ENCODE measurements around the gene AIRE. TPM values are rescaled to one million over a fixed set of nuclear protein-coding genes. Genes with fewer than 3 reads are reported as not detected.
"Not testable (repeated sequence)": the region's sequence is repeated elsewhere in the genome, so short reads cannot be mapped to it uniquely, and the experiment has no call there.

The AIRE gene
- total RNA-seq, 1 donor from 2014 or later = not detected

- peak; percentile 60 for DNase-seq (ENCODE audit: low spot score)
- Mint-ChIP-seq H3K4me1 (ENCODE audit: low read depth) (peaks cover 39% of the 10 kb centered on the region), H3K27me3 (ENCODE audit: insufficient read depth) (no peaks in the 10 kb centered on the region), H3K36me3 (ENCODE audit: low read depth) (peaks cover 2% of the 10 kb centered on the region), H3K4me3 (peak within 1 kb of the TSS; percentile 86), H3K9me3 (no peaks in the 10 kb centered on the region), H3K27ac (peak within 1 kb of the TSS; percentile 91)
- intact Hi-C loops (cut with micrococcal nuclease) = loop anchor here (1.0 kb wide), 1 partner anchor 287 kb away; the partner anchor contains the start of gene TRAPPC10
These were observed 14.0 kb downstream of the AIRE start, which contains the start of gene PFKL for GRCh38 chr21:44299458-44300261. PFKL (plus strand) TSS chr21:44300053; CDS start chr21:44300106, 53 bp downstream.

- Mint-ChIP-seq H3K9me3 (no peaks in the 10 kb centered on the region), H3K4me3 (peak overlapping the region; percentile 83), H3K27ac (peak overlapping the region; percentile 71), H3K27me3 (ENCODE audit: insufficient read depth) (no peaks in the 10 kb centered on the region), H3K4me1 (ENCODE audit: low read depth) (peaks cover 45% of the 10 kb centered on the region), H3K36me3 (ENCODE audit: low read depth) (peaks cover 6% of the 10 kb centered on the region)
- DNase-seq (ENCODE audit: low spot score) = peak; percentile 67
- intact Hi-C loops (cut with micrococcal nuclease) = no loop called here
These were observed 14.7 kb downstream of the AIRE start for GRCh38 chr21:44300262-44300959.

- no peaks in the 10 kb centered on the region for H3K9me3 Mint-ChIP-seq
- intact Hi-C loops (cut with micrococcal nuclease) = no loop called here
- H3K4me1 Mint-ChIP-seq (ENCODE audit: low read depth) = peaks cover 45% of the 10 kb centered on the region
These were observed 15.5 kb downstream of the AIRE start for GRCh38 chr21:44301141-44301540.

GRCh38 chr21:44301961-44302406, 16.3 kb downstream of the AIRE start:
- Mint-ChIP-seq H3K36me3 (ENCODE audit: low read depth) (peaks cover 6% of the 10 kb centered on the region), H3K27me3 (ENCODE audit: insufficient read depth) (no peaks in the 10 kb centered on the region), H3K27ac (no peak overlapping the region), H3K4me3 (peak overlapping the region; percentile 83), H3K4me1 (ENCODE audit: low read depth) (peaks cover 45% of the 10 kb centered on the region), H3K9me3 (no peaks in the 10 kb centered on the region)
- intact Hi-C loops (cut with micrococcal nuclease) = no loop called here
- DNase-seq (ENCODE audit: low spot score) = no peak

More at GRCh38 chr21:44301141-44301540, 15.5 kb downstream of the AIRE start:
- Mint-ChIP-seq H3K4me3 (peak overlapping the region; percentile 83), H3K27ac (peak overlapping the region; percentile 71), H3K27me3 (ENCODE audit: insufficient read depth) (no peaks in the 10 kb centered on the region), H3K36me3 (ENCODE audit: low read depth) (peaks cover 6% of the 10 kb centered on the region)
- DNase-seq (ENCODE audit: low spot score) = no peak

- H3K27me3 Mint-ChIP-seq (ENCODE audit: insufficient read depth); intact Hi-C loops (cut with micrococcal nuclease); DNase-seq (ENCODE audit: low spot score); H3K36me3 Mint-ChIP-seq (ENCODE audit: low read depth); H3K27ac Mint-ChIP-seq; H3K9me3 Mint-ChIP-seq: not testable (repeated sequence)
- peaks cover 40% of the 10 kb centered on the region for H3K4me1 Mint-ChIP-seq (ENCODE audit: low read depth)
- peak overlapping the region; percentile 83 for H3K4me3 Mint-ChIP-seq
These were observed 17.1 kb downstream of the AIRE start for GRCh38 chr21:44302573-44303401.

GRCh38 chr21:44303490-44303981, 17.9 kb downstream of the AIRE start:
- no peak for DNase-seq (ENCODE audit: low spot score)
- intact Hi-C loops (cut with micrococcal nuclease) = no loop called here
- Mint-ChIP-seq H3K9me3 (no peaks in the 10 kb centered on the region), H3K4me1 (ENCODE audit: low read depth) (peaks cover 32% of the 10 kb centered on the region), H3K27me3 (ENCODE audit: insufficient read depth) (no peaks in the 10 kb centered on the region), H3K4me3 (peak overlapping the region; percentile 68), H3K27ac (peak overlapping the region; percentile 65), H3K36me3 (ENCODE audit: low read depth) (peaks cover 11% of the 10 kb centered on the region)

- H3K4me3 Mint-ChIP-seq = no peak overlapping the region
- H3K36me3 Mint-ChIP-seq (ENCODE audit: low read depth) = peaks cover 11% of the 10 kb centered on the region
- no peaks in the 10 kb centered on the region for H3K9me3 Mint-ChIP-seq
- DNase-seq (ENCODE audit: low spot score) = no peak
- intact Hi-C loops (cut with micrococcal nuclease) = no loop called here
- H3K27ac Mint-ChIP-seq = no peak overlapping the region
- H3K4me1 Mint-ChIP-seq (ENCODE audit: low read depth) = peaks cover 27% of the 10 kb centered on the region
- H3K27me3 Mint-ChIP-seq (ENCODE audit: insufficient read depth) = no peaks in the 10 kb centered on the region
These were observed 18.4 kb downstream of the AIRE start for GRCh38 chr21:44304011-44304616.

GRCh38 chr21:44304877-44305293, 19.2 kb downstream of the AIRE start:
- peak overlapping the region; percentile 84 for H3K27ac Mint-ChIP-seq
- H3K36me3 Mint-ChIP-seq (ENCODE audit: low read depth) = peaks cover 11% of the 10 kb centered on the region
- intact Hi-C loops (cut with micrococcal nuclease) = no loop called here
- no peaks in the 10 kb centered on the region for H3K9me3 Mint-ChIP-seq
- no peak for DNase-seq (ENCODE audit: low spot score)
- peak overlapping the region; percentile 23 for H3K4me3 Mint-ChIP-seq
- no peaks in the 10 kb centered on the region for H3K27me3 Mint-ChIP-seq (ENCODE audit: insufficient read depth)
- peaks cover 24% of the 10 kb centered on the region for H3K4me1 Mint-ChIP-seq (ENCODE audit: low read depth)

GRCh38 chr21:44305691-44306090, 20.0 kb downstream of the AIRE start:
- intact Hi-C loops (cut with micrococcal nuclease) = no loop called here
- no peak overlapping the region for H3K27ac Mint-ChIP-seq

GRCh38 chr21:44306936-44307704, 21.4 kb downstream of the AIRE start:
- H3K27me3 Mint-ChIP-seq (ENCODE audit: insufficient read depth) = no peaks in the 10 kb centered on the region
- peaks cover 15% of the 10 kb centered on the region for H3K36me3 Mint-ChIP-seq (ENCODE audit: low read depth)
- no peak overlapping the region for H3K27ac Mint-ChIP-seq
- no peak for DNase-seq (ENCODE audit: low spot score)
- H3K9me3 Mint-ChIP-seq = no peaks in the 10 kb centered on the region
- H3K4me3 Mint-ChIP-seq = no peak overlapping the region
- peaks cover 21% of the 10 kb centered on the region for H3K4me1 Mint-ChIP-seq (ENCODE audit: low read depth)
- intact Hi-C loops (cut with micrococcal nuclease) = no loop called here

More at GRCh38 chr21:44305691-44306090, 20.0 kb downstream of the AIRE start:
- peaks cover 11% of the 10 kb centered on the region for H3K36me3 Mint-ChIP-seq (ENCODE audit: low read depth)
- no peak overlapping the region for H3K4me3 Mint-ChIP-seq
- no peaks in the 10 kb centered on the region for H3K27me3 Mint-ChIP-seq (ENCODE audit: insufficient read depth)
- H3K9me3 Mint-ChIP-seq = no peaks in the 10 kb centered on the region
- no peak for DNase-seq (ENCODE audit: low spot score)
- peaks cover 24% of the 10 kb centered on the region for H3K4me1 Mint-ChIP-seq (ENCODE audit: low read depth)

GRCh38 chr21:44310628-44311507, 25.2 kb downstream of the AIRE start:
- no peaks in the 10 kb centered on the region for H3K27me3 Mint-ChIP-seq (ENCODE audit: insufficient read depth)
- H3K27ac Mint-ChIP-seq = no peak overlapping the region
- H3K9me3 Mint-ChIP-seq = no peaks in the 10 kb centered on the region
- no peaks in the 10 kb centered on the region for H3K4me1 Mint-ChIP-seq (ENCODE audit: low read depth)
- peaks cover 11% of the 10 kb centered on the region for H3K36me3 Mint-ChIP-seq (ENCODE audit: low read depth)
- intact Hi-C loops (cut with micrococcal nuclease) = no loop called here
- no peak overlapping the region for H3K4me3 Mint-ChIP-seq
- no peak for DNase-seq (ENCODE audit: low spot score)
